Measurements from ENCODE around the gene ALLC.

DNA sequence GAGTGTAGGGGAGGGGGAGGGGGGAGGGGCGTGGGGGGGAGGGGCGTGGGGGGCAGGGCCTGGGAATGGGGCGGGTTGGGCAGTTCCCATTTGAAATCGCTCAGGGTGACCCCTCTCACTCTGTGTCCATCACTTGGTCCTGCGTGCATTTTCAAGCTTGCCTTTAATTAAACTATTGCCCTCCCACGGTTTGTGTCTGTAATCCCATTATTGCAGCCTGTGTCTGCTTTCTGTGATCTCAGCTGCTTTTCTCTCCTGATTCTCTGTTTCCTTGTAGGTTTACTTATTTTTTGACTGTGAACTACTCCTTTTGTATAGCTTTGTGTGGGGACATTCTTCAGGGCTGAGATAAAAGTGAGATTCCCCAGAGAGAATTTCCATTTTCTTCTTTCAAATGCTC is 46.7 kb downstream of the ALLC start:
- TF ChIP-seq CHD4 (IDR thresholded peaks at IDR 0.05; ENCODE audit: borderline replicate concordance) (no peak), TP53 (CRISPR knock-in tag; IDR thresholded peaks at IDR 0.05) (no peak), RFX5 (IDR thresholded peaks at IDR 0.05) (no peak), POLR2A (IDR thresholded peaks at IDR 0.05; ENCODE audit: low read length) (no peak), SMC3 (IDR thresholded peaks at IDR 0.05) (no peak)
- TF ChIP-seq, protein P1, sequence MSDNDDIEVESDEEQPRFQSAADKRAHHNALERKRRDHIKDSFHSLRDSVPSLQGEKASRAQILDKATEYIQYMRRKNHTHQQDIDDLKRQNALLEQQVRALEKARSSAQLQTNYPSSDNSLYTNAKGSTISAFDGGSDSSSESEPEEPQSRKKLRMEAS (IDR thresholded peaks at IDR 0.05), result no peak
- TF ChIP-seq, protein P2, sequence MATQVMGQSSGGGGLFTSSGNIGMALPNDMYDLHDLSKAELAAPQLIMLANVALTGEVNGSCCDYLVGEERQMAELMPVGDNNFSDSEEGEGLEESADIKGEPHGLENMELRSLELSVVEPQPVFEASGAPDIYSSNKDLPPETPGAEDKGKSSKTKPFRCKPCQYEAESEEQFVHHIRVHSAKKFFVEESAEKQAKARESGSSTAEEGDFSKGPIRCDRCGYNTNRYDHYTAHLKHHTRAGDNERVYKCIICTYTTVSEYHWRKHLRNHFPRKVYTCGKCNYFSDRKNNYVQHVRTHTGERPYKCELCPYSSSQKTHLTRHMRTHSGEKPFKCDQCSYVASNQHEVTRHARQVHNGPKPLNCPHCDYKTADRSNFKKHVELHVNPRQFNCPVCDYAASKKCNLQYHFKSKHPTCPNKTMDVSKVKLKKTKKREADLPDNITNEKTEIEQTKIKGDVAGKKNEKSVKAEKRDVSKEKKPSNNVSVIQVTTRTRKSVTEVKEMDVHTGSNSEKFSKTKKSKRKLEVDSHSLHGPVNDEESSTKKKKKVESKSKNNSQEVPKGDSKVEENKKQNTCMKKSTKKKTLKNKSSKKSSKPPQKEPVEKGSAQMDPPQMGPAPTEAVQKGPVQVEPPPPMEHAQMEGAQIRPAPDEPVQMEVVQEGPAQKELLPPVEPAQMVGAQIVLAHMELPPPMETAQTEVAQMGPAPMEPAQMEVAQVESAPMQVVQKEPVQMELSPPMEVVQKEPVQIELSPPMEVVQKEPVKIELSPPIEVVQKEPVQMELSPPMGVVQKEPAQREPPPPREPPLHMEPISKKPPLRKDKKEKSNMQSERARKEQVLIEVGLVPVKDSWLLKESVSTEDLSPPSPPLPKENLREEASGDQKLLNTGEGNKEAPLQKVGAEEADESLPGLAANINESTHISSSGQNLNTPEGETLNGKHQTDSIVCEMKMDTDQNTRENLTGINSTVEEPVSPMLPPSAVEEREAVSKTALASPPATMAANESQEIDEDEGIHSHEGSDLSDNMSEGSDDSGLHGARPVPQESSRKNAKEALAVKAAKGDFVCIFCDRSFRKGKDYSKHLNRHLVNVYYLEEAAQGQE (IDR thresholded peaks at IDR 0.05), result no peak
- TF ChIP-seq, protein P3, sequence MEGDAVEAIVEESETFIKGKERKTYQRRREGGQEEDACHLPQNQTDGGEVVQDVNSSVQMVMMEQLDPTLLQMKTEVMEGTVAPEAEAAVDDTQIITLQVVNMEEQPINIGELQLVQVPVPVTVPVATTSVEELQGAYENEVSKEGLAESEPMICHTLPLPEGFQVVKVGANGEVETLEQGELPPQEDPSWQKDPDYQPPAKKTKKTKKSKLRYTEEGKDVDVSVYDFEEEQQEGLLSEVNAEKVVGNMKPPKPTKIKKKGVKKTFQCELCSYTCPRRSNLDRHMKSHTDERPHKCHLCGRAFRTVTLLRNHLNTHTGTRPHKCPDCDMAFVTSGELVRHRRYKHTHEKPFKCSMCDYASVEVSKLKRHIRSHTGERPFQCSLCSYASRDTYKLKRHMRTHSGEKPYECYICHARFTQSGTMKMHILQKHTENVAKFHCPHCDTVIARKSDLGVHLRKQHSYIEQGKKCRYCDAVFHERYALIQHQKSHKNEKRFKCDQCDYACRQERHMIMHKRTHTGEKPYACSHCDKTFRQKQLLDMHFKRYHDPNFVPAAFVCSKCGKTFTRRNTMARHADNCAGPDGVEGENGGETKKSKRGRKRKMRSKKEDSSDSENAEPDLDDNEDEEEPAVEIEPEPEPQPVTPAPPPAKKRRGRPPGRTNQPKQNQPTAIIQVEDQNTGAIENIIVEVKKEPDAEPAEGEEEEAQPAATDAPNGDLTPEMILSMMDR (IDR thresholded peaks at IDR 0.05), result no peak

All from A549 (cell line).